ENCODE results near the gene CFAP97D1. TPM values are rescaled to one million over a fixed set of nuclear protein-coding genes. Genes with fewer than 3 reads are reported as not detected.

CFAP97D1 gene
- total RNA-seq, 1 donor from 2014 or later, result not detected

- H3K4me3 ChIP-seq, result no peak overlapping the region
- TF ChIP-seq CTCF (IDR thresholded peaks at IDR 0.05), result no peak
- H3K27ac ChIP-seq, result no peak overlapping the region
- intact Hi-C loops (cut with DNase I), result no loop called here
- H3K4me1 ChIP-seq, result peaks cover 19% of the 10 kb centered on the region
- no peaks in the 10 kb centered on the region for H3K36me3 ChIP-seq
- peaks cover 38% of the 10 kb centered on the region for H3K27me3 ChIP-seq (ENCODE audit: low read depth)
- no peaks in the 10 kb centered on the region for H3K9me3 ChIP-seq
- no peak for ATAC-seq
- DNase-seq, result no peak
Observed at GRCh38 chr17:43758086-43758485, 22.1 kb upstream of the CFAP97D1 start.

GRCh38 chr17:43758497-43759174 is 21.6 kb upstream of the CFAP97D1 start, which contains the start of gene SOST:
Gene SOST (minus strand): TSS chr17:43758791. CDS start chr17:43758741, 50 bp downstream.
- Histone ChIP-seq H3K27me3 (ENCODE audit: low read depth) (peaks cover 38% of the 10 kb centered on the region), H3K27ac (no peak within 1 kb of the TSS), H3K9me3 (no peaks in the 10 kb centered on the region), H3K4me3 (no peak within 1 kb of the TSS), H3K36me3 (no peaks in the 10 kb centered on the region), H3K4me1 (peaks cover 19% of the 10 kb centered on the region)
- TF ChIP-seq CTCF (IDR thresholded peaks at IDR 0.05), result no peak
- no peak for DNase-seq
- ATAC-seq, result no peak
- intact Hi-C loops (cut with DNase I), result no loop called here

- Histone ChIP-seq H3K27me3 (ENCODE audit: low read depth) (peaks cover 32% of the 10 kb centered on the region), H3K27ac (no peak overlapping the region), H3K9me3 (no peaks in the 10 kb centered on the region), H3K4me1 (peaks cover 16% of the 10 kb centered on the region), H3K36me3 (no peaks in the 10 kb centered on the region), H3K4me3 (no peak overlapping the region)
- intact Hi-C loops (cut with DNase I), result loop anchor here (10.0 kb wide), 2 partner anchors 65 to 185 kb away; no protein-coding TSS in a partner anchor
- TF ChIP-seq CTCF (IDR thresholded peaks at IDR 0.05), result no peak
- DNase-seq (no peak), ATAC-seq (no peak)
Observed at GRCh38 chr17:43759836-43760235, 20.4 kb upstream of the CFAP97D1 start.

GRCh38 chr17:43760254-43760852 is 19.9 kb upstream of the CFAP97D1 start:
- TF ChIP-seq CTCF (IDR thresholded peaks at IDR 0.05), result peak; percentile 98
- H3K36me3 ChIP-seq, result no peaks in the 10 kb centered on the region
- no peak overlapping the region for H3K27ac ChIP-seq
- H3K27me3 ChIP-seq (ENCODE audit: low read depth), result peaks cover 27% of the 10 kb centered on the region
- H3K4me3 ChIP-seq, result no peak overlapping the region
- intact Hi-C loops (cut with DNase I), result loop anchor here (10.0 kb wide), 2 partner anchors 66 to 186 kb away; no protein-coding TSS in a partner anchor
- H3K9me3 ChIP-seq, result no peaks in the 10 kb centered on the region
- peak; percentile 92 for DNase-seq
- peaks cover 11% of the 10 kb centered on the region for H3K4me1 ChIP-seq
- peak; percentile 91 to 95 for ATAC-seq

GRCh38 chr17:43766413-43767052 is 13.7 kb upstream of the CFAP97D1 start:
- Histone ChIP-seq H3K27ac (no peak overlapping the region), H3K4me1 (peaks cover 37% of the 10 kb centered on the region), H3K36me3 (peaks cover 36% of the 10 kb centered on the region), H3K27me3 (ENCODE audit: low read depth) (no peaks in the 10 kb centered on the region), H3K4me3 (no peak overlapping the region), H3K9me3 (no peaks in the 10 kb centered on the region)
- ATAC-seq, result peak; percentile 43 to 45
- peak; percentile 87 for TF ChIP-seq CTCF (IDR thresholded peaks at IDR 0.05)
- intact Hi-C loops (cut with DNase I), result loop anchor here (10.0 kb wide), 2 partner anchors 72 to 192 kb away; no protein-coding TSS in a partner anchor
- DNase-seq, result peak; percentile 77
